ENCODE results near the gene PLCL1. TPM values are rescaled to one million over a fixed set of nuclear protein-coding genes. Genes with fewer than 3 reads are reported as not detected.

Gene PLCL1
- polyA plus RNA-seq, 1 of the 3 experiments (the other 2 are of a cell fraction) = 7.7 TPM

DNA sequence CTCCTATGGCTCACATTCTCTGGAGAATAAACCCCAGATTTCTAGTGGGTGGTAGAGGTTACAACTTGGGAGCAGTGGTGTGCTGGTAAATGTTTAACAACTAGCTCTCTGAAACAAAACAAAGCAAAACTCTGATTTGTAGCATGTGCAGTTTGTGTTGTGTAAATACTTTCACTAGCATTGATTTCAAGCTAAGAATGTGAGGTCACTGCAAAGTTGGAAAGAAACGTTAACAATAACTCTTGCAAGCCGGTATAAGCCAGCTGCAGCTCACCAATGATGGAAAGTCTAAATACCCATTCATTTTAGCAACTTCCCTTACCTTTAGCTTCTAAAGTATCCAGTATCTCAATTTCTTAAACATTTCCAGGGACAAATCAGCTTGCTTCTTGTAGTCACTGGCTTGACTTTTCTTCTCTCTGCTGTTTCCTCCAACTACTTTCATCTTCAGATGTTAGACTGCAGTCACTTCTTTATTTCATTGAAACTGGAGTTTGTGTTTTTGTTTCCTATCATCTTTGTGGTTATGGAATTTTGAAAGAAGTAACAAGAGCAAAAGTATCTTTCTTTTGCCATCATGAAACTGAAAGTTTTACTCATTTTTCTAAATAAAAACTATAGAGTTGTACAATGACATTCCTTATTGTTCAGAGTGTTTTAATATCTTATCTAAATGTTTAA is 140.2 kb downstream of the PLCL1 start:
- ChIA-PET CTCF (interaction anchor here (0.8 to 1.2 kb wide), 2 partner anchors 15 to 183 kb away, joined by 3 read pairs; no protein-coding TSS in a partner anchor), POLR2A (no interaction called here)
- Histone ChIP-seq H3K4me1 (ENCODE audit: control insufficient read depth in 1 of 2, insufficient read depth in 2 of 2, low read depth in 1 of 2, low read length in 1 of 2) (no peaks in the 10 kb centered on the region; a peak in 1 of 4 replicates), H3K36me3 (replicated peaks in 1 of 2; ENCODE audit: control insufficient read depth in 1 of 2, insufficient read depth in 2 of 2, low read length in 1 of 2) (peaks cover 0 to 6% of the 10 kb centered on the region in 2 experiments), H3K27me3 (ENCODE audit: insufficient read depth) (no peaks in the 10 kb centered on the region), H3K9me3 (no peaks in the 10 kb centered on the region), H3F3A (replicated peaks; ENCODE audit: insufficient read depth) (no peaks in the 10 kb centered on the region), H2AFZ (ENCODE audit: low read depth) (no peak overlapping the region), H3K4me3 (ENCODE audit: low read depth in 2 of 2, low read length in 1 of 2) (no peak overlapping the region), H3K9ac (no peak overlapping the region), H4K20me1 (ENCODE audit: insufficient read depth) (peaks cover 9% of the 10 kb centered on the region; the same call in 1 of the 2 replicates), H3K27ac (ENCODE audit: low read depth in 2 of 2, low read length in 1 of 2) (no peak overlapping the region), H3K79me2 (ENCODE audit: insufficient read depth) (peaks cover 14% of the 10 kb centered on the region), H3K9me2 (no peaks in the 10 kb centered on the region), H3K4me2 (no peak overlapping the region)
- no peak for DNase-seq
- no peak for TF ChIP-seq NRF1 (IDR thresholded peaks at IDR 0.05; ENCODE audit: low read depth, low read length)
- 58% methylated on average over 2 of the region's 2 CpGs for whole genome bisulfite sequencing (ENCODE audit: low lambda C conversion rate)

DNA sequence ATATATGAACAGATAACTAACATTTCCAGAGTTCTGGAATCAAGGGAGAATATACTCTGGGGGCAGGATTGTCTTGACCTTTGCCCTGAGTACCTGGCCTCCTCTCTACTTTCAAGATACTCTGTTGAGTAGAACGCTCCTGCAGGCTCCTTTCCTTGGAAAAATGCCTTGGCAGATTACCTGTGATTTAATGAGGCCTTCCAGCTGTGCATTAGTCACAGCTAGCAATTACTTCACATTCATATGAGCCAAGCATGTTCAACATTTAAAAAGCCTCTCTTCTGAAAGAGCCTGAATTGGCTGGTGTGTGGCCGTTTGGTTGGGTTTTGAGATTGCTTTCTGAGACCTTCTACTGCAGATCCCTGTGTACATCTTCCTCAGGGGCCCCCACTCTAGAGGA is 142.2 kb downstream of the PLCL1 start:
- H3K4me3 ChIP-seq (ENCODE audit: low read depth in 2 of 2, low read length in 1 of 2) = no peak overlapping the region
- H3K27me3 ChIP-seq (ENCODE audit: insufficient read depth) = no peaks in the 10 kb centered on the region
- peaks cover 0 to 6% of the 10 kb centered on the region in 2 experiments for H3K36me3 ChIP-seq (replicated peaks in 1 of 2; ENCODE audit: control insufficient read depth in 1 of 2, insufficient read depth in 2 of 2, low read length in 1 of 2)
- no peak for DNase-seq
- no peak overlapping the region for H2AFZ ChIP-seq (ENCODE audit: low read depth)
- H3K9ac ChIP-seq = no peak overlapping the region
- no peak overlapping the region for H3K4me2 ChIP-seq
- ChIA-PET CTCF (no interaction called here), POLR2A (no interaction called here)
- no peaks in the 10 kb centered on the region for H3K4me1 ChIP-seq (ENCODE audit: control insufficient read depth in 1 of 2, insufficient read depth in 2 of 2, low read depth in 1 of 2, low read length in 1 of 2)
- H3F3A ChIP-seq (replicated peaks; ENCODE audit: insufficient read depth) = no peaks in the 10 kb centered on the region
- H3K9me2 ChIP-seq = no peaks in the 10 kb centered on the region
- H3K9me3 ChIP-seq = no peaks in the 10 kb centered on the region
- H3K27ac ChIP-seq (ENCODE audit: low read depth in 2 of 2, low read length in 1 of 2) = no peak overlapping the region
- WGBS (ENCODE audit: low lambda C conversion rate) = 53% methylated on average over 2 of the region's 2 CpGs
- peaks cover 14% of the 10 kb centered on the region for H3K79me2 ChIP-seq (ENCODE audit: insufficient read depth)
- peaks cover 4% of the 10 kb centered on the region; the same call in 1 of the 2 replicates for H4K20me1 ChIP-seq (ENCODE audit: insufficient read depth)
- TF ChIP-seq NFIC (IDR thresholded peaks at IDR 0.05; ENCODE audit: borderline replicate concordance) = no peak; the same call in 1 of the 2 replicates
- TF ChIP-seq, protein P1, sequence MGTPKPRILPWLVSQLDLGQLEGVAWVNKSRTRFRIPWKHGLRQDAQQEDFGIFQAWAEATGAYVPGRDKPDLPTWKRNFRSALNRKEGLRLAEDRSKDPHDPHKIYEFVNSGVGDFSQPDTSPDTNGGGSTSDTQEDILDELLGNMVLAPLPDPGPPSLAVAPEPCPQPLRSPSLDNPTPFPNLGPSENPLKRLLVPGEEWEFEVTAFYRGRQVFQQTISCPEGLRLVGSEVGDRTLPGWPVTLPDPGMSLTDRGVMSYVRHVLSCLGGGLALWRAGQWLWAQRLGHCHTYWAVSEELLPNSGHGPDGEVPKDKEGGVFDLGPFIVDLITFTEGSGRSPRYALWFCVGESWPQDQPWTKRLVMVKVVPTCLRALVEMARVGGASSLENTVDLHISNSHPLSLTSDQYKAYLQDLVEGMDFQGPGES (IDR thresholded peaks at IDR 0.05; ENCODE audit: low read depth, low read length) = no peak
- TF ChIP-seq MAX (IDR thresholded peaks at IDR 0.05; ENCODE audit: low read depth) = no peak
- TF ChIP-seq TCF12 (IDR thresholded peaks at IDR 0.05) = peak; percentile 59
- peak; percentile 15; the same call in 1 of the 2 replicates for TF ChIP-seq FOSL2 (IDR thresholded peaks at IDR 0.05; ENCODE audit: borderline replicate concordance, low read depth)
- no peak for TF ChIP-seq FOXM1 (IDR thresholded peaks at IDR 0.05; ENCODE audit: low read depth)
- TF ChIP-seq MXI1 (IDR thresholded peaks at IDR 0.05; ENCODE audit: low read depth, low read length) = no peak
- TF ChIP-seq FOXJ3 (CRISPR knock-in tag; IDR thresholded peaks at IDR 0.05) = no peak
- TF ChIP-seq POLR2AphosphoS5 (IDR thresholded peaks at IDR 0.05; ENCODE audit: low read depth, low read length) = no peak
- no peak for TF ChIP-seq CHD2 (IDR thresholded peaks at IDR 0.05; ENCODE audit: low read length, partially characterized antibody)
- TF ChIP-seq, protein P2, sequence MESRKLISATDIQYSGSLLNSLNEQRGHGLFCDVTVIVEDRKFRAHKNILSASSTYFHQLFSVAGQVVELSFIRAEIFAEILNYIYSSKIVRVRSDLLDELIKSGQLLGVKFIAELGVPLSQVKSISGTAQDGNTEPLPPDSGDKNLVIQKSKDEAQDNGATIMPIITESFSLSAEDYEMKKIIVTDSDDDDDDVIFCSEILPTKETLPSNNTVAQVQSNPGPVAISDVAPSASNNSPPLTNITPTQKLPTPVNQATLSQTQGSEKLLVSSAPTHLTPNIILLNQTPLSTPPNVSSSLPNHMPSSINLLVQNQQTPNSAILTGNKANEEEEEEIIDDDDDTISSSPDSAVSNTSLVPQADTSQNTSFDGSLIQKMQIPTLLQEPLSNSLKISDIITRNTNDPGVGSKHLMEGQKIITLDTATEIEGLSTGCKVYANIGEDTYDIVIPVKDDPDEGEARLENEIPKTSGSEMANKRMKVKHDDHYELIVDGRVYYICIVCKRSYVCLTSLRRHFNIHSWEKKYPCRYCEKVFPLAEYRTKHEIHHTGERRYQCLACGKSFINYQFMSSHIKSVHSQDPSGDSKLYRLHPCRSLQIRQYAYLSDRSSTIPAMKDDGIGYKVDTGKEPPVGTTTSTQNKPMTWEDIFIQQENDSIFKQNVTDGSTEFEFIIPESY (IDR thresholded peaks at IDR 0.05; ENCODE audit: borderline replicate concordance, low read depth) = no peak
- no peak for TF ChIP-seq EZH2phosphoT487 (IDR thresholded peaks at IDR 0.05; ENCODE audit: borderline replicate concordance, low read depth)
- no peak for TF ChIP-seq ELF1 (IDR thresholded peaks at IDR 0.05)
- no peak for TF ChIP-seq SIN3A (IDR thresholded peaks at IDR 0.05; ENCODE audit: borderline replicate concordance, low read depth, low read length)
- no peak for TF ChIP-seq NRF1 (IDR thresholded peaks at IDR 0.05; ENCODE audit: low read depth, low read length)
- TF ChIP-seq GATA2 (CRISPR knock-in tag; IDR thresholded peaks at IDR 0.05) = no peak
- no peak for TF ChIP-seq YY1 (IDR thresholded peaks at IDR 0.05; ENCODE audit: low read depth)
- no peak for TF ChIP-seq USF1 (IDR thresholded peaks at IDR 0.05; ENCODE audit: borderline replicate concordance, low read depth)
- TF ChIP-seq TEAD4 (IDR thresholded peaks at IDR 0.05; ENCODE audit: borderline replicate concordance, insufficient read depth) = no peak
- TF ChIP-seq TAF1 (IDR thresholded peaks at IDR 0.05; ENCODE audit: borderline replicate concordance, low read depth, low read length) = no peak
- TF ChIP-seq MEF2A (IDR thresholded peaks at IDR 0.05; ENCODE audit: borderline replicate concordance, low read depth) = no peak
- no peak for TF ChIP-seq RCOR1 (IDR thresholded peaks at IDR 0.05; ENCODE audit: low read length)
- no peak for TF ChIP-seq RAD21 (IDR thresholded peaks at IDR 0.05; ENCODE audit: low read length)
- TF ChIP-seq GABPA (IDR thresholded peaks at IDR 0.05; ENCODE audit: low read depth) = no peak

Measured in SK-N-SH (cell line).